Right lobe of liver (tissue), 4 donors: ENCODE data around the gene TFE3.

Experiments
- CTCF ChIP-seq, 4 donors: fragments of 200-600 bp in 3 of 4; fragments of 450-650 bp in 1 of 4; IDR thresholded peaks; one replicate each; pipeline versions ENCODE4 v1.5.1 to v1.8.0; 2016 to 2022; ENCODE audit warnings: antibody characterized with exemption in 4 of 4, mild to moderate bottlenecking in 2 of 4
- POLR2A ChIP-seq: fragments of 450-650 bp; IDR thresholded peaks from one replicate; pipeline ENCODE4 v1.6.1; 2017; ENCODE audit warnings: antibody characterized with exemption, mild to moderate bottlenecking
- donor health status: DM: no; HTN: no; CAD: no.
- donor health status: DM: no; HTN: no; CAD: no.
- donor health status: DM: no; HTN: yes; CAD: no.

GRCh38 chrX:49064303-49064702, 21.1 kb upstream of the TFE3 start:
- TF ChIP-seq CTCF (IDR thresholded peaks at IDR 0.05): no peak
- no peak for TF ChIP-seq POLR2A
